ENCODE results near the gene CPVL. TPM values are rescaled to one million over a fixed set of nuclear protein-coding genes. Genes with fewer than 3 reads are reported as not detected.

Gene CPVL
- total and polyA plus RNA-seq, 2 of the 8 experiments (the other 6 are each of a cell fraction or from before 2014, with no cell fraction given): 40.0 to 55.0 TPM

- Histone ChIP-seq H3K18ac (ENCODE audit: extremely low read depth, low read length) (no peak overlapping the region), H3K4me3 (ENCODE audit: extremely low read depth in 1 of 4, insufficient read depth in 2 of 4, low read depth in 3 of 4, low read length in 4 of 4) (peak overlapping the region in 1 of 4 experiments; percentile 31; a peak in 2 of 8 replicates), H4K20me1 (replicated peaks in 1 of 2; ENCODE audit: control insufficient read depth in 1 of 2, insufficient read depth in 2 of 2, low read length in 2 of 2) (no peaks in the 10 kb centered on the region), H2BK15ac (ENCODE audit: low read length) (no peak overlapping the region), H3K27ac (ENCODE audit: low read depth, low read length) (no peak overlapping the region), H4K8ac (ENCODE audit: extremely low read depth, insufficient read depth, low read length) (no peak overlapping the region), H3K36me3 (ENCODE audit: control insufficient read depth in 2 of 4, insufficient read depth in 4 of 4, low read length in 3 of 4) (no peaks in the 10 kb centered on the region), H4K91ac (replicated peaks; ENCODE audit: insufficient read length, low read length) (no peak overlapping the region), H3K79me1 (ENCODE audit: low read depth, low read length) (no peaks in the 10 kb centered on the region), H3K56ac (replicated peaks; ENCODE audit: insufficient read length, low read depth, low read length) (no peak overlapping the region), H2AK5ac (ENCODE audit: low read depth, low read length) (no peak overlapping the region), H3K23me2 (ENCODE audit: low read depth, low read length) (peaks cover 8% of the 10 kb centered on the region; the same call in 1 of the 2 replicates), H3K4ac (replicated peaks; ENCODE audit: insufficient read length, low read depth, low read length) (no peak overlapping the region), H2AFZ (ENCODE audit: low read length) (no peak overlapping the region), H4K5ac (ENCODE audit: insufficient read length, low read depth, low read length) (no peak overlapping the region), H3K79me2 (ENCODE audit: control insufficient read depth in 1 of 2, insufficient read depth in 2 of 2, low read length in 2 of 2) (no peaks in the 10 kb centered on the region), H3K27me3 (replicated peaks in 1 of 4; ENCODE audit: control insufficient read depth in 3 of 4, extremely low read depth in 1 of 4, insufficient read depth in 3 of 4, low read length in 3 of 4) (peaks cover 14 to 36% (median 30%) of the 10 kb centered on the region in 4 experiments), H2BK12ac (ENCODE audit: low read depth, low read length) (no peak overlapping the region), H3K23ac (ENCODE audit: insufficient read length) (no peak overlapping the region), H2BK20ac (ENCODE audit: low read length) (no peak overlapping the region), H3K9me3 (ENCODE audit: insufficient read depth in 2 of 2, low read depth in 1 of 2, low read length in 1 of 2) (no peaks in the 10 kb centered on the region), H3K4me2 (ENCODE audit: insufficient read depth in 1 of 2, low read depth in 2 of 2, low read length in 2 of 2) (peak overlapping the region; percentile 11 to 49; a peak in 3 of 4 replicates), H3K14ac (ENCODE audit: insufficient read length) (no peak overlapping the region), H2BK120ac (replicated peaks; ENCODE audit: low read depth, low read length) (no peak overlapping the region), H3K9ac (replicated peaks in 1 of 4; ENCODE audit: extremely low read depth in 1 of 4, low read depth in 3 of 4, low read length in 3 of 4) (no peak overlapping the region), H3K4me1 (replicated peaks in 1 of 4; ENCODE audit: control insufficient read depth in 3 of 4, insufficient read depth in 4 of 4, low read length in 3 of 4) (peaks cover 0 to 11% (median 7%) of the 10 kb centered on the region in 4 experiments; a peak in 4 of 7 replicates), H2BK5ac (ENCODE audit: low read depth, low read length) (no peak overlapping the region)
- ChIA-PET CTCF (ENCODE audit: partially characterized antibody) (interaction anchor here (0.5 to 3.7 kb wide), 60 partner anchors 8 to 1233 kb away, joined by 3 to 36 read pairs (median 4); partner anchors contain the start of gene CPVL), POLR2A (ENCODE audit: partially characterized antibody) (interaction anchor here (1.1 kb wide), 1 partner anchor 32 kb away, joined by 3 read pairs; no protein-coding TSS in a partner anchor)
- WGBS, 2 experiments (ENCODE audit: extremely low coverage in 1 of 2, insufficient coverage in 1 of 2, insufficient read length in 1 of 2, insufficient replicate concordance in 2 of 2, low coverage in 1 of 2, low lambda C conversion rate in 2 of 2, missing lambda C conversion rate in 1 of 2): 2% methylated on average over 16 of the region's 16 CpGs; no CpG with 5 or more reads in 1 of the 2 experiments
- peak; percentile 93 to 94 for DNase-seq (ENCODE audit: low read depth in 1 of 2, low spot score in 2 of 2)
- FAIRE-seq: peak; percentile 55
- TF ChIP-seq CTBP2 (IDR thresholded peaks at IDR 0.05; ENCODE audit: borderline replicate concordance, insufficient read depth, insufficient read length, low read length): peak; percentile 95
- 0 out of 2 replicates have a peak, but pooled peaks have one; percentile 10 for TF ChIP-seq EGR1 (IDR thresholded peaks at IDR 0.05; ENCODE audit: borderline replicate concordance, low read depth, low read length)
- TF ChIP-seq EZH2 (IDR thresholded peaks at IDR 0.05; ENCODE audit: low read depth, low read length, severe bottlenecking): no peak
- no peak for TF ChIP-seq PHF8 (conservative IDR thresholded peaks at IDR 0.05; ENCODE audit: low read depth, low read length)
- peak; percentile 67; the same call in 1 of the 2 replicates for TF ChIP-seq KDM1A (IDR thresholded peaks at IDR 0.05; ENCODE audit: borderline replicate concordance, low read length)
- TF ChIP-seq MAX (IDR thresholded peaks at IDR 0.05): no peak; the same call in 1 of the 2 replicates
- no peak for TF ChIP-seq SIRT6 (IDR thresholded peaks at IDR 0.05; ENCODE audit: low read length)
- TF ChIP-seq GABPA (IDR thresholded peaks at IDR 0.05; ENCODE audit: borderline replicate concordance, insufficient read depth, low read length): peak; percentile 58; the same call in 1 of the 2 replicates
- TF ChIP-seq NRF1 (IDR thresholded peaks at IDR 0.05; ENCODE audit: low read depth, low read length): no peak
- TF ChIP-seq BCL11A (IDR thresholded peaks at IDR 0.05; ENCODE audit: low read depth in 2 of 2, low read length in 2 of 2): no peak
- 0 out of 2 replicates have a peak, but pooled peaks have one; percentile 11 for TF ChIP-seq SRF (IDR thresholded peaks at IDR 0.05; ENCODE audit: low read depth, low read length)
- no peak for TF ChIP-seq ZNF274 (IDR thresholded peaks at IDR 0.05; ENCODE audit: borderline replicate concordance, extremely low read depth, low read length)
Observed at GRCh38 chr7:29189743-29190201, 43.4 kb upstream of the CPVL start.

Data from H1 (cell line).